Skeletal muscle cell (primary cell): ENCODE results near the gene DYRK2.

Experiments
- DNase-seq: peaks from one replicate; pipeline ENCODE4 v3.0.0-alpha.2; 2010; ENCODE audit warnings: low read depth
- H3K4me3 ChIP-seq: 2 replicates; pipeline ENCODE4 v1.5.1; 2011; ENCODE audit warnings: low read depth, mild to moderate bottlenecking, control low read depth, low read length, moderate library complexity

The DYRK2 gene

GRCh38 chr12:67648521-67649260 is at the start of gene DYRK2:
Gene DYRK2, plus strand, starts transcription at chr12:67648745. Its CDS starts 389 bp downstream, at chr12:67649134.
- peak within 1 kb of the TSS; percentile 89 for H3K4me3 ChIP-seq
- no peak for DNase-seq

- DNase-seq, result no peak
Observed at GRCh38 chr12:67599691-67600090, 48.9 kb upstream of the DYRK2 start.

DNA sequence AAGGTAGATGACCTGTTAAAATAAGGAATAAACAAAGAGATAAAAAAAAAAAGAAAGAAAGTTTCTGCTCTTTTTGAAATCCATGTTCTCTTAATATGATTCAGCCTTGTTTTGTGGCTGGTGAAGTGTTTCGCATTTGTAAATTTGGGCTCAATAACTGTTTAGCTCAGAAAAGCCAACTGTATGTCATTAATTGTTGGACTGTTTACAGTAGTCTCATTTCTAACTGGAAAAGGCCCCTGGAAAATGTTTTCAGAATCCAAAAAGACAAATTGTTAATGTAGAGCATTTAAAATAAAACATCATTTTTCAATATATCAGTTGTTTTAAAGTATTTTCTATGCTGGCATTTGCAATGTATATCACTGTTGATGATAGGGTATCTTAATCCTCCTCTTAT is 47.4 kb upstream of the DYRK2 start:
- no peak overlapping the region for H3K4me3 ChIP-seq
- no peak for DNase-seq

More at GRCh38 chr12:67599691-67600090, 48.9 kb upstream of the DYRK2 start:
- H3K4me3 ChIP-seq, result no peak overlapping the region

- DNase-seq, result no peak
- H3K4me3 ChIP-seq, result no peak overlapping the region
Observed at GRCh38 chr12:67609226-67609870, 39.2 kb upstream of the DYRK2 start.

- H3K4me3 ChIP-seq, result no peak overlapping the region
- DNase-seq, result no peak
Observed at GRCh38 chr12:67613040-67613439, 35.5 kb upstream of the DYRK2 start.

DNA sequence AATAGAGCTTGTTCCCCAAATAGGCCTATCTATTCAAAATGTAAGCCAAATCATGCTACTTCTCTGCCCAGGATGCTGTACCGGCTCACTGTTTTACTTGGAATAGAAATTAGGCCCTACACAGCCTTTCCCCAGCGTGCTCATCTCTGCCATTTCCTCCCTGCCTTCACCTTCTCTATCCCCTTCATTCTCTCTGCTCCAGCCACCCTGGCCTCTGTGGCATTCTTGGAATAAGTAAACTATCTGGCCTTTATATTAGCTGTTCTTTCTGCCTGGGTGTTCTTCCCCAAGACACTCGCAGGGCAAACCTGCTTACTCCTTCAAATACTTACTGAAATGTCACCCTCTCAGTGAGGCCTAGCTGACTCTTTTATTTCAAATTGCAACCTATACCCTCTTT is 30.9 kb upstream of the DYRK2 start:
- DNase-seq, result no peak

DNA sequence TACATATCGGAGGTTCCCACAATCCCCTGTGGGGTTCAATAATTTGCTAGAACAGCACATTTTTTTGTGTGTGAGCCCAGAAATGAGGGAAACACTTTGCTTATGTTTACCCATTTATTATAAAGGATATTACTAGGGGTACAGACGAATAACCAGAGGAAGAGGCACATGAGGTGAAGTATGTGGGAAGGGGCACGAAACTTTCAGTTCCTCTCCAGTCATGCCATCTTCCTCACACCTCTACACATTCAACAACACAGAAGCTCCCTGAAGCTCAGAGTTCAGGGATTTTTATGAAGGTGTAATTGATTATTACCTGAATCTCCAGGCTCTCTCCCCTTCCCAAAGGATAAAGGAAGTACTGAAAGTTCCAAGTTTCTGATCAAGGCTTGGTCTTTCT is 30.2 kb upstream of the DYRK2 start:
- H3K4me3 ChIP-seq, result no peak overlapping the region
- DNase-seq, result no peak

More for the DNA sequence above, 30.9 kb upstream of the DYRK2 start:
- no peak overlapping the region for H3K4me3 ChIP-seq

GRCh38 chr12:67621112-67621511 is 27.4 kb upstream of the DYRK2 start:
- no peak for DNase-seq
- H3K4me3 ChIP-seq, result no peak overlapping the region

GRCh38 chr12:67621926-67622325 is 26.6 kb upstream of the DYRK2 start:
- no peak for DNase-seq
- H3K4me3 ChIP-seq, result no peak overlapping the region

GRCh38 chr12:67623259-67623658 is 25.3 kb upstream of the DYRK2 start:
- no peak for DNase-seq
- H3K4me3 ChIP-seq, result no peak overlapping the region

DNA sequence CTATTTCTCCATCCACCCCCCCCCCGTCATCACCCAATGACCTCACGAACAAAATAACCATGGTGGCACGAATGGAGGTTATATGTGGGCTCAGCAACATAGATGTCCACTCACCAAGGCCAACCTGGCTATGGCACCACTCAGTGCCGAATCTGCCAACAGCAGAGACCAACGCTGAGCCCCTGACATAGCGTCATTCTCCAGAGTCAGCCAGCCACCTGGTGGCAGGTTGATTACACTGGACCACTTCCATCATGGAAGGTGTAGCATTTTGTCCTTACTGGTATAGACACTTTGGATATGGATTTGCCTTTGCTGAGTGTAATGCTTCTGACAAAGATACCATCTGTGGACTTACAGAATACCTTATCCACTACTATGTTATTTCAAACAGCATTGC is 24.2 kb upstream of the DYRK2 start:
- no peak overlapping the region for H3K4me3 ChIP-seq
- DNase-seq, result no peak

DNA sequence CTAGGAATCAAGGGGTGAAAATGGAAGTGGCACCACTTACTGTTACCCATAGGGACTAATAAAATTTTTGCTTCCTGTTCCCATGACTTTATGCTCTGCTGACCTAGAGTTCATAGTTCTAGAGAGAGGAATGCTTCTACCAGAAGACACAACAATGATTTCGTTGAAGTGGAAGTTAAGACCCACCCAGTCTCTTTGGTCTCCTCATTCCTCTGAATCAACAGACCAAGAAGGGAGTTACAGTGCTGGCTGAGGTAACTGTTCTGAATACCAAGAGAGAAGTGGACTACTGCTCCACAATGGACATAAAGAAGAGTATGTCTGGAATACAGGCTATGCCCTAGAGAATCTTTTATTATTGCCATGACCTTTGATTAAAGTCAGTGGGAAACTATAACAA is 23.5 kb upstream of the DYRK2 start:
- H3K4me3 ChIP-seq, result no peak overlapping the region
- DNase-seq, result no peak

- no peak for DNase-seq
- no peak overlapping the region for H3K4me3 ChIP-seq
Observed at GRCh38 chr12:67626156-67626555, 22.4 kb upstream of the DYRK2 start.

DNA sequence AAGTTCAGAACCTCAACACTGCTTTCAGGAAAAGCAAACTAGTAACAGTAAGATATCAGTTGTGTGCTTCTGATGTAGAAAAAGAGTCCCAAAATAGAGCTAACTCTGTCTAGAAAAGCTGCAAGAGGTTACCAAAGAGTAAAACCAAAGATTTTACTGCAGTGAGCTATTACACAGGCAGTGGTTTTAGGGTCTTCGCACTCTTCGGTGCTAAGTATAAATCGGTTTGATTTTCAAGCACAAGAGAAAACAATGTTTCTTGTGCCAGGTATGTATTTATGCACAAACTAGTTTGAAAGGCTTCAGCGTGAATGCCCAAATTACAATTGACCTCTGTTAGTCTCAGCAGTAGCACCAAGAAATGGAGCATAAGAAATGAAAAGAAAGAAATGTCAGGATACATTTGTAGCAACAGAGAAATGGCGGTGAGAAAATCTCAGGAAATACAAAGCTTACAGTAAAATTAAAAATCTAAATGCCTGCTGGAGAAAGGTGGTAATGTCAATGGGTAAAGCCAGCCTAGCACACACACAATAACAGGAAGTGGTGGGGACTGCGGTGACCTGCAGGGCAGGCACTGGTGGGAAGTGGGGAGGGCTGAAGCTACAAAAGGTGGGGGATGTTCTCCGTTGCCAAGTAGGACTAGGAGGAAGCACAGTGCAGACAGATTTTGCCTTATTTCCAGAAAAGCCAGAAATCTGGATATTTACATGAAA is 18.0 kb upstream of the DYRK2 start:
- no peak overlapping the region for H3K4me3 ChIP-seq
- DNase-seq, result no peak

GRCh38 chr12:67632005-67632404 is 16.5 kb upstream of the DYRK2 start:
- DNase-seq, result no peak
- H3K4me3 ChIP-seq, result no peak overlapping the region

DNA sequence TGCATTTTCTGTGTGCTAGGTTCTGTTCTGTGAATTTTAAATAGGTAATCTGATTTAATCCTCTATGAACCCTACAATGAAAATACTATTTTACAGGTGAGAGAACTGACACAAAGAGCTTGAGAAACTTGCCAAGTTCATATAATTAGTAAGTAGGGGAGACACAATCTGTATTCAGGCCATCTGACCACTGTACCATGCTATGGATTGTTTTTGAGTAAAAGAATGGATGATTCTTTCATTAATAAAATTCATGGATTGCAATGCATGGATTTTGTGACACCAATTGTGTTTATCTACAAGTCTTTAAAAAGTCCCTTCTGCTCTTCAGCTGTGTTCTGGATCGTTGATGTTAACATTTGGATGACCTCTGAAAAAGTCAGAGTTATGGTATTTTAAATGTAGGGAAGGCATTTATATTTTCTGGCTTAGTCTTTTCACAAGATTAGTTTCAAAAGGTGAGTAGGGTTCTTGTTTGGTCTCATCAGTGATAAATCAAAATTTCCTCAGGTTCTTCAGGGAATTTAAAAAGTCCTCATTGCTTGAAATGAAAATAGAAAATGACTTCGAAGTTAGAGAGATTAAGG is 15.4 kb upstream of the DYRK2 start:
- DNase-seq, result no peak
- no peak overlapping the region for H3K4me3 ChIP-seq

- no peak overlapping the region for H3K4me3 ChIP-seq
- no peak for DNase-seq
Observed at GRCh38 chr12:67633708-67634107, 14.8 kb upstream of the DYRK2 start.

GRCh38 chr12:67634303-67634761 is 14.2 kb upstream of the DYRK2 start:
- no peak overlapping the region for H3K4me3 ChIP-seq

GRCh38 chr12:67637718-67638117 is 10.8 kb upstream of the DYRK2 start:
- H3K4me3 ChIP-seq, result no peak overlapping the region
- DNase-seq, result no peak

More at GRCh38 chr12:67634303-67634761, 14.2 kb upstream of the DYRK2 start:
- no peak for DNase-seq

DNA sequence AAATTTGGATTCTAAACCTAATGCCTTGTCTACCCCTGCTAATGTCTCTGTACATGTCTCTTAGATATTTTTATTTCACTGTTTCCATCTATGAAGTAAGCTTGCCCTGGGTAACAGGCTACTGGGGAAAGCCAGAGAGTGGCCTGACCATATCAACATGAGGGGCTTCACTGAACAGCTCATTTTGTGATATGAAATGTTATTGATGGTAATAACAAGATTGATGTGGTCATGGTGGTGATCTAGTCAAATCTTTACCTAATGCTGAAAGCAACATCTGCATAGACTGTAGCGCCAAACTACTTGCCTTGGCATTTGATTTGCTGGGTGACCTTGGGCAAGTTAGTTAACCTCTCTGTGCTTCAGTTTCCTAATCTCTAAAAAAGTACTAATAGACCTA is 9.9 kb upstream of the DYRK2 start:
- no peak overlapping the region for H3K4me3 ChIP-seq
- no peak for DNase-seq
